Sigmoid colon (tissue), 7 donors: ENCODE data around the gene NKIRAS1. TPM values are rescaled to one million over a fixed set of nuclear protein-coding genes. Genes with fewer than 3 reads are reported as not detected.

Experiments
- DNase-seq: peaks from one replicate; pipeline ENCODE4 v3.0.0-alpha.2; 2019
- H3K27ac ChIP-seq, 4 donors: fragments of 200-600 bp; sonication (generic); one replicate each; pipeline ENCODE4 v1.5.1; 2016 to 2019; ENCODE audit warnings: mild to moderate bottlenecking in 1 of 4
- H3K27me3 ChIP-seq, 3 donors: fragments of 200-600 bp; sonication (generic); one replicate each; pipeline ENCODE4 v1.5.1; 2019; ENCODE audit warnings: mild to moderate bottlenecking in 1 of 3
- H3K36me3 ChIP-seq, 4 donors: fragments of 200-600 bp; sonication (generic); one replicate each; pipeline ENCODE4 v1.5.1; 2016 to 2019
- H3K4me1 ChIP-seq, 4 donors: fragments of 200-600 bp; sonication (generic); one replicate each; pipeline ENCODE4 v1.5.1; 2017 to 2019
- H3K4me3 ChIP-seq, 4 donors: fragments of 200-600 bp; sonication (generic); one replicate each; pipeline ENCODE4 v1.5.1; 2017 to 2019; ENCODE audit warnings: mild to moderate bottlenecking in 2 of 4, moderate library complexity in 1 of 4
- H3K9me3 ChIP-seq, 4 donors: fragments of 200-600 bp in 3 of 4; sonication (generic) in 3 of 4; one replicate each; pipeline versions ENCODE4 v1.5.1 to v1.6.1; 2013 to 2019
- EP300 ChIP-seq, 4 donors: sonication (generic); formaldehyde crosslinking; IDR thresholded peaks; one replicate each; pipeline ENCODE4 v1.6.1; 2017; ENCODE audit warnings: antibody characterized with exemption in 4 of 4
- POLR2A ChIP-seq, 2 donors: fragments of 450-650 bp; IDR thresholded peaks; one replicate each; pipeline ENCODE4 v1.6.1; 2016; ENCODE audit warnings: antibody characterized with exemption in 2 of 2, mild to moderate bottlenecking in 2 of 2, moderate library complexity in 2 of 2
- POLR2AphosphoS5 ChIP-seq, 4 donors: sonication (generic); formaldehyde crosslinking; IDR thresholded peaks; one replicate each; pipeline ENCODE4 v1.6.1; 2017; ENCODE audit warnings: antibody characterized with exemption in 4 of 4
- WGBS, 2 donors: extraction: QIAGEN DNeasy Blood & Tissue Kit; methylation state at CpG; one replicate each; pipeline ENCODE4 v1.1.7; 2013; 5-methylcytosine and 5-hydroxymethylcytosine counted together
- intact Hi-C: fragments of 100-400 bp; cut with DNase I; formaldehyde crosslinking; loops from one replicate; pipeline ENCODE4 v1.15.1; 2023
- polyA plus RNA-seq, 3 donors: library from polyadenylated mRNA; stranded (reverse); fragments of 200-250 nt; gene quantifications; one replicate each; pipeline ENCODE4 v1.2.3, GENCODE V29; 2013
- total RNA-seq, 4 donors: library from RNA; depleted of rRNA; stranded (reverse); fragments of >200 nt; gene quantifications; one replicate each; pipeline ENCODE4 v1.1.0, GENCODE V29; 2016
- TF ChIP-seq, protein P1 (sequence below), 4 experiments: fragments of 450-650 bp in 3 of 4; fragments of 200-600 bp in 1 of 4; IDR thresholded peaks; one replicate each; pipeline ENCODE4 v1.5.1; 2016 to 2019; ENCODE audit warnings: antibody characterized with exemption in 4 of 4, mild to moderate bottlenecking in 3 of 4, moderate library complexity in 2 of 4
- donor health status: healthy with polysubstance abuse.
- donor health status: Bipolar disorder and iron deficiency.
- donor health status: healthy.

NKIRAS1 gene
- total and polyA plus RNA-seq, 7 donors: 4.2 to 29.3 (median 21.6) TPM

DNA sequence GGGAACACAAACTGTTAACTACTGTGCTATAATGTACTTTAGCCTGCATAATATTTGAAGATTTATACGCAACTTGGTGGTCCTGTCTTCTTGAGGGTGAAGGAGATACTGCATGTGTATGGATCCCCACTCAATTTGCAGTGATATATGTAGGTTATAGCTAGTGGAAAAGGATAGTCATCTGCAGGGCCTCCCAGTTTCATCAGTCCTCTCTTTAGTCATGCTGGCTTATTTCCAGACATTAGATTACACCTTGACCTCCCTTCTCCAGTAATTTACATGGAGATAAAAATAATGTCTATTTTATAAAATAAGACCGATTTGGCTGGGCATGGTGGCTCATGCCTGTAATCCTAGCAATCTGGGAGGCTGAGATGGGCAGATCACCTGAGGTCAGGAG lies 32.0 kb upstream of the NKIRAS1 start:
- H3K4me3 ChIP-seq: no peak overlapping the region
- no peaks in the 10 kb centered on the region for H3K27me3 ChIP-seq
- peaks cover 0 to 79% (median 72%) of the 10 kb centered on the region in 4 donors for H3K4me1 ChIP-seq
- no peaks in the 10 kb centered on the region for H3K9me3 ChIP-seq
- H3K36me3 ChIP-seq: no peaks in the 10 kb centered on the region
- no peak for DNase-seq
- peak overlapping the region; percentile 93 to 100 (median 99) for H3K27ac ChIP-seq
- 88 to 90% methylated on average over 2 of the region's 2 CpGs for WGBS, 2 donors
- intact Hi-C loops: loop anchor here (5.0 kb wide), 1 partner anchor 141 kb away; the partner anchor contains the start of gene UBE2E1
- TF ChIP-seq POLR2AphosphoS5 (IDR thresholded peaks at IDR 0.05) (no peak), POLR2A (IDR thresholded peaks at IDR 0.05) (no peak), EP300 (IDR thresholded peaks at IDR 0.05) (no peak)
- TF ChIP-seq, protein P1, sequence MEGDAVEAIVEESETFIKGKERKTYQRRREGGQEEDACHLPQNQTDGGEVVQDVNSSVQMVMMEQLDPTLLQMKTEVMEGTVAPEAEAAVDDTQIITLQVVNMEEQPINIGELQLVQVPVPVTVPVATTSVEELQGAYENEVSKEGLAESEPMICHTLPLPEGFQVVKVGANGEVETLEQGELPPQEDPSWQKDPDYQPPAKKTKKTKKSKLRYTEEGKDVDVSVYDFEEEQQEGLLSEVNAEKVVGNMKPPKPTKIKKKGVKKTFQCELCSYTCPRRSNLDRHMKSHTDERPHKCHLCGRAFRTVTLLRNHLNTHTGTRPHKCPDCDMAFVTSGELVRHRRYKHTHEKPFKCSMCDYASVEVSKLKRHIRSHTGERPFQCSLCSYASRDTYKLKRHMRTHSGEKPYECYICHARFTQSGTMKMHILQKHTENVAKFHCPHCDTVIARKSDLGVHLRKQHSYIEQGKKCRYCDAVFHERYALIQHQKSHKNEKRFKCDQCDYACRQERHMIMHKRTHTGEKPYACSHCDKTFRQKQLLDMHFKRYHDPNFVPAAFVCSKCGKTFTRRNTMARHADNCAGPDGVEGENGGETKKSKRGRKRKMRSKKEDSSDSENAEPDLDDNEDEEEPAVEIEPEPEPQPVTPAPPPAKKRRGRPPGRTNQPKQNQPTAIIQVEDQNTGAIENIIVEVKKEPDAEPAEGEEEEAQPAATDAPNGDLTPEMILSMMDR (IDR thresholded peaks at IDR 0.05): no peak

DNA sequence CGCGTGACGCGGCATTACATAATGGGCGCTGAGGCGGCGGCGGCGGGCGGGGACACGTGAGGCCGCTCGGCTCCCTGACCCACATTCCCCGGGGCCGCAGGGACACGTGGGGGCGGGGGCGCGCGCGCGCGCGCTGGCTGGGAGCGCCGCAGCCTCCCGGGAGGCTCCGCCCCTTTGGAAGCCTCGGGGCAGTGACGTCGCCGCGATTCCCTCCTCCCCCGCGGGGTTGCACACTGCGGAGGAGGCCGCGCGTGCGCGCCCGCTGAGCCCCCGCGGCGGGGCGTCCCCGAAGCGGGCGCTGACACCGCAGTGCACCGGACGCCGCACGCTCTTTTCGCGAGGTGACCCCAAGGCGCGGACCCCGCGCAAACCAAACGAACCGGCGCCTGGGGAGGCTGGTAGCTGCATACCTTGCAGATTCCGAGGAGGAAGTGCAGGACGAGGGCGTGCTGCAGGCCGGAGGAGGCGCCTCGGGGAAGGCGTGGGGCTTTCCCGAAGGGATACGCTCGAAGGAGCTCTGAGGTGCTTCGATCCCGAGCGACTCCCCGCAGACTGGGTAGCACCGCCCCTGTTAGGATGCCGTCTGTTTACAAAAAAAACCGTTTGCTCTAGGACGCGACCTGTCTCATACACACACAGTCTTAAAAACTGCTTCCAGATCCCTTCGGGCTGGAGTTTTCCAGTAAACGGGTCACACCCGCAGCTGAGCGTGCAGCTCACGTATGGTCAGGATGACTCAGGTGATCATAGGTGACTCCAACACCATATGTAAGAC lies 29.3 kb upstream of the NKIRAS1 start:
- peak in 1 of 2 donors; percentile 59 for TF ChIP-seq POLR2A (IDR thresholded peaks at IDR 0.05)
- peak; percentile 49 to 86 (median 63) for TF ChIP-seq POLR2AphosphoS5 (IDR thresholded peaks at IDR 0.05)
- TF ChIP-seq EP300 (IDR thresholded peaks at IDR 0.05): peak in 1 of 4 donors; percentile 56
- TF ChIP-seq, protein P1 (IDR thresholded peaks at IDR 0.05): no peak
- 0% methylated on average over 87 of the region's 87 CpGs for WGBS, 2 donors
- Histone ChIP-seq H3K4me1 (peaks cover 0 to 53% (median 48%) of the 10 kb centered on the region in 4 donors), H3K27me3 (no peaks in the 10 kb centered on the region), H3K4me3 (peak overlapping the region; percentile 52 to 94 (median 92)), H3K9me3 (no peaks in the 10 kb centered on the region), H3K27ac (peak overlapping the region; percentile 93 to 100 (median 99)), H3K36me3 (no peaks in the 10 kb centered on the region)
- intact Hi-C loops: loop anchor here (1.0 to 5.0 kb wide), 2 partner anchors 29 to 139 kb away; partner anchors contain the start of genes RPL15 and UBE2E1
- DNase-seq: peak; percentile 99

DNA sequence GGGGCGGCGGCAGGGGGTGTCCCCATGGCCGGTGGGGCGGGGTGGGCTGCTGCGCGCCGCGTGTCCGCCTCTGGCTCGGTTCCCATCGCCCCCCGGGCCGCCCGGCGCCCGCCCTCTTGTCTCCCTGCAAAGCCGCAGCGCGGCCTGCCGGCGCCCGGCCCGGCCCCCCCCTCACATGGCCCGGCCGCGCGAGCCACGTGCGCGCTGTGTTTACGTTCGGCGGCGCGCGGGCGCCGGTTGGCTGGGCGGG lies 28.8 kb upstream of the NKIRAS1 start:
- WGBS, 2 donors: 0 to 1% methylated on average over 39 of the region's 39 CpGs
- Histone ChIP-seq H3K4me1 (peaks cover 0 to 48% (median 43%) of the 10 kb centered on the region in 4 donors), H3K4me3 (peak overlapping the region; percentile 79 to 94 (median 92)), H3K36me3 (no peaks in the 10 kb centered on the region), H3K9me3 (no peaks in the 10 kb centered on the region), H3K27ac (peak overlapping the region; percentile 93 to 100 (median 99)), H3K27me3 (no peaks in the 10 kb centered on the region)
- no peak for DNase-seq
- TF ChIP-seq EP300 (IDR thresholded peaks at IDR 0.05): no peak
- TF ChIP-seq POLR2A (IDR thresholded peaks at IDR 0.05): no peak
- TF ChIP-seq POLR2AphosphoS5 (IDR thresholded peaks at IDR 0.05): no peak
- TF ChIP-seq, protein P1 (IDR thresholded peaks at IDR 0.05): no peak
- intact Hi-C loops: loop anchor here (1.0 to 5.0 kb wide), 2 partner anchors 28 to 138 kb away; partner anchors contain the start of genes RPL15 and UBE2E1

DNA sequence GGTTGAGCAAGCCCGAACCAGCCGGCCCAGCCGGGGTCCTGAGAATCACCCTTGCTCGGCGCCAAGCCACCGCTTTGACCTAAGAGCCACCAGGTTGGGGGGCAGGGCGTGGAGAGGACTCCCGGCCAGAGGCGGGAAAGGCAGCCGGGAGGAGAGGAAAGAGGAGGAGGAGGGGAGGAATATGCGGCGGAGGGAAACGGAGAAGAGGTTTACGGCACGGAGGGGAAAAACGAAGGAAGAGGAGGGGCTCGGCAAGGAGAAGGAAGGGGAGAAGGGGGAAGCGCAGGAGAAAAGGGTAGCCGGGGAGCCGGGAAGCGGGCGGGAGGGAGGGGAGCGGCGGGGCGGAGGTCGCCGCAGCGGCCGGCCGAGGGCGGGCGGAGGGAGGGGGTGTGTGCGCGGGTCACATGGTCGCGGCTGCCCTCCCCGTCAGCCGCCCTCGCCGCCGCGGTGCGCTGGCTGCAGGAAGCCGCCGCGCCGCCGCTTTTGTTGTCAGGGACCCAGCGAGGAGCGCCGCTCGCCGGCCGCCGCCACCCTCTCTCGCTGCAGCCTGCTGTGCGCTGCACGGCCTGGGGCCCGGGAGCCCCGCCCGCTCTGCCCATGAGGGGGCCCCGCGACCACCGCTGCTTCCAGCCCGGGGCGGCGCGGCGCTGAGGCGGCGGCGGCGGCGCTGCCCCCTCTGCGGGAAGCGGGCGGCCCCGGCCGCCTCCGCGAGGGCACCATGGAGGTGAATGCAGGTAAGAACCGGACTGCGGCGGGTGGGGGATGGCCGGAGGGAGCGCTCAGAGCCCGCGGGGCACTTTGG lies 28.3 kb upstream of the NKIRAS1 start, which contains the start of gene NR1D2:
Gene NR1D2, plus strand, starts transcription at position 426 of the 802 bp plus-strand sequence. Its CDS starts 293 bp downstream, at position 719.
- peak within 1 kb of the TSS; percentile 93 to 100 (median 99) for H3K27ac ChIP-seq
- peaks cover 0 to 43% (median 38%) of the 10 kb centered on the region in 4 donors for H3K4me1 ChIP-seq
- 0 to 1% methylated on average over 88 of the region's 88 CpGs for WGBS, 2 donors
- intact Hi-C loops: loop anchor here (1.0 to 5.0 kb wide), 2 partner anchors 28 to 138 kb away; partner anchors contain the start of genes RPL15 and UBE2E1
- peak within 1 kb of the TSS; percentile 79 to 94 (median 92) for H3K4me3 ChIP-seq
- DNase-seq: peak; percentile 93
- no peaks in the 10 kb centered on the region for H3K9me3 ChIP-seq
- H3K36me3 ChIP-seq: no peaks in the 10 kb centered on the region
- TF ChIP-seq, protein P1 (IDR thresholded peaks at IDR 0.05): no peak
- TF ChIP-seq POLR2AphosphoS5 (IDR thresholded peaks at IDR 0.05): peak; percentile 65 to 92 (median 84)
- H3K27me3 ChIP-seq: no peaks in the 10 kb centered on the region
